GM12878 (cell line): ENCODE results near the gene NRBP1. TPM values are rescaled to one million over a fixed set of nuclear protein-coding genes. Genes with fewer than 3 reads are reported as not detected.

Experiments
- BMI1 ChIP-seq: fragments of 450-650 bp; IDR thresholded peaks from 2 replicates; pipeline ENCODE4 v1.6.1; 2016; ENCODE audit warnings: mild to moderate bottlenecking, moderate library complexity, borderline replicate concordance
- BRCA1 ChIP-seq: IDR thresholded peaks from 2 replicates; pipeline ENCODE4 v1.6.1; 2011; ENCODE audit warnings: low read depth, low read length, improper control_type of control experiment
- EED ChIP-seq: sonication (generic); IDR thresholded peaks from 2 replicates; pipeline ENCODE4 v1.6.1; 2016; ENCODE audit warnings: antibody characterized with exemption, low read depth
- FOXK2 ChIP-seq: fragments of 450-650 bp; IDR thresholded peaks from 2 replicates; pipeline ENCODE4 v1.6.1; 2017; ENCODE audit warnings: mild to moderate bottlenecking, moderate library complexity
- GATAD2B ChIP-seq: fragments of 450-650 bp; conservative IDR thresholded peaks from 2 replicates; pipeline ENCODE4 v1.6.1; 2017; ENCODE audit warnings: low read depth, mild to moderate bottlenecking, moderate library complexity
- HDAC2 ChIP-seq: fragments of 200-600 bp; sonication (generic); IDR thresholded peaks from 2 replicates; pipeline ENCODE4 v1.6.1; 2017
- HDAC6 ChIP-seq: fragments of 200-600 bp; sonication (generic); IDR thresholded peaks from one replicate; pipeline ENCODE4 v1.8.0; 2017; ENCODE audit warnings: antibody characterized with exemption; ENCODE audit not compliant: unreplicated experiment
- LARP7 ChIP-seq: fragments of 450-650 bp; IDR thresholded peaks from 2 replicates; pipeline ENCODE4 v1.6.1; 2017; ENCODE audit warnings: mild to moderate bottlenecking
- MAX ChIP-seq: IDR thresholded peaks from 2 replicates; pipeline ENCODE4 v1.6.1; 2012; ENCODE audit warnings: low read depth, low read length, improper control_type of control experiment
- MTA2 ChIP-seq: fragments of 450-650 bp; IDR thresholded peaks from 2 replicates; pipeline ENCODE4 v1.6.1; 2016; ENCODE audit warnings: low read depth, mild to moderate bottlenecking, moderate library complexity
- NFYA ChIP-seq: IDR thresholded peaks from 2 replicates; pipeline ENCODE4 v1.6.1; 2011; ENCODE audit warnings: low read depth, mild to moderate bottlenecking, low read length, improper control_type of control experiment, borderline replicate concordance
- NFYB ChIP-seq: IDR thresholded peaks from 2 replicates; pipeline ENCODE4 v1.6.1; 2011; ENCODE audit warnings: low read depth, mild to moderate bottlenecking, low read length, improper control_type of control experiment, moderate library complexity; ENCODE audit not compliant: insufficient read depth
- NKRF ChIP-seq: fragments of 450-650 bp; conservative IDR thresholded peaks from 2 replicates; pipeline ENCODE4 v1.6.1; 2017; ENCODE audit warnings: mild to moderate bottlenecking, moderate library complexity
- NR2C1 ChIP-seq: fragments of 450-650 bp; IDR thresholded peaks from 2 replicates; pipeline ENCODE4 v1.6.1; 2017; ENCODE audit warnings: antibody characterized with exemption, mild to moderate bottlenecking, moderate library complexity
- NR2F1 ChIP-seq: fragments of 450-650 bp; conservative IDR thresholded peaks from 2 replicates; pipeline ENCODE4 v1.6.1; 2017; ENCODE audit warnings: mild to moderate bottlenecking
- RUNX3 ChIP-seq: IDR thresholded peaks from 2 replicates; pipeline ENCODE4 v1.6.1; 2012; ENCODE audit warnings: low read length, inconsistent platforms
- SMAD1 ChIP-seq: fragments of 450-650 bp; IDR thresholded peaks from 2 replicates; pipeline ENCODE4 v1.6.1; 2018; ENCODE audit warnings: mild to moderate bottlenecking, low read depth; ENCODE audit not compliant: partially characterized antibody
- SPI1 ChIP-seq: IDR thresholded peaks from 2 replicates; pipeline ENCODE4 v1.6.1; 2011; ENCODE audit warnings: low read depth, mild to moderate bottlenecking, low read length, moderate library complexity, borderline replicate concordance; ENCODE audit not compliant: insufficient read depth
- TAF1 ChIP-seq: IDR thresholded peaks from 2 replicates; pipeline ENCODE4 v1.6.1; 2011; ENCODE audit warnings: mild to moderate bottlenecking, low read depth, low read length, borderline replicate concordance
- ZBTB11 ChIP-seq: fragments of 450-650 bp; formaldehyde crosslinking; IDR thresholded peaks from 2 replicates; pipeline ENCODE4 v1.5.0; 2022; ENCODE audit warnings: mild to moderate bottlenecking, missing genetic modification characterization
- ZBTB40 ChIP-seq: fragments of 450-650 bp; IDR thresholded peaks from 2 replicates; pipeline ENCODE4 v1.6.1; 2016; ENCODE audit warnings: mild to moderate bottlenecking, moderate library complexity, borderline replicate concordance
- polyA plus RNA-seq, 11 experiments: library from polyadenylated mRNA; depleted of rRNA in 4 of 11; unstranded in 6 of 11; stranded (reverse) in 5 of 11; fragments of >200 nt; fragmentation: Nextera tagmentation in 4 of 11; fragmentation: Illumina TruSeq in 1 of 11; extraction: Ambion mirVana in 4 of 11; extraction: Trizol in 1 of 11; gene quantifications; 1 replicate in 1 of 11; 2 replicates in 10 of 11; pipeline versions ENCODE4 v1.2.1 to v1.2.3, GENCODE V29; 2011 to 2016; ENCODE audit warnings: inconsistent platforms in 2 of 11, missing spikeins in 2 of 11, low read depth in 1 of 11
- total RNA-seq, 4 experiments: library from RNA; depleted of rRNA in 3 of 4; stranded (reverse); fragments of >200 nt in 3 of 4; fragmentation: Illumina TruSeq in 1 of 4; extraction: Trizol in 1 of 4; gene quantifications; 2 replicates each; pipeline versions ENCODE4 v1.2.1 to v1.2.3, GENCODE V29; 2013 to 2021

The NRBP1 gene
- total and polyA plus RNA-seq, 10 of the 15 experiments (the other 5 are each of a cell fraction or from before 2014, with no cell fraction given): 5.7 to 136 (median 66.1) TPM

- TF ChIP-seq ZBTB40: no peak
- no peak for TF ChIP-seq EED
- TF ChIP-seq BMI1: peak; percentile 78
- no peak for TF ChIP-seq MTA2
- TF ChIP-seq ZBTB11 (CRISPR knock-in tag): no peak
- TF ChIP-seq GATAD2B: no peak
- TF ChIP-seq HDAC6: no peak
- peak; percentile 43; the same call in 1 of the 2 replicates for TF ChIP-seq TAF1
- TF ChIP-seq RUNX3: peak; percentile 75
- peak; percentile 67 for TF ChIP-seq FOXK2
- TF ChIP-seq MAX: peak; percentile 88; the same call in 1 of the 2 replicates
- TF ChIP-seq NR2F1: no peak
- TF ChIP-seq NFYA: no peak
- no peak for TF ChIP-seq HDAC2
- peak; percentile 56; the same call in 1 of the 2 replicates for TF ChIP-seq NR2C1
- no peak for TF ChIP-seq BRCA1
- TF ChIP-seq LARP7: no peak
- TF ChIP-seq NKRF: no peak
- TF ChIP-seq NFYB: peak; percentile 45; the same call in 1 of the 2 replicates
- no peak for TF ChIP-seq SPI1
- TF ChIP-seq SMAD1: no peak
These were observed 61.3 kb downstream of the NRBP1 start, which contains the start of gene IFT172 (continued) for GRCh38 chr2:27489498-27490397.
